HG03175 (cell line): ENCODE data around the gene GRIN2C.

ENCODE experiments used
- ATAC-seq: cut with Tn5 transposase; IDR thresholded peaks from one replicate; pipeline ENCODE4 v1.9.1; 2021; ENCODE audit warnings: mild to moderate bottlenecking, moderate library complexity; ENCODE audit not compliant: unreplicated experiment

Gene GRIN2C

DNA sequence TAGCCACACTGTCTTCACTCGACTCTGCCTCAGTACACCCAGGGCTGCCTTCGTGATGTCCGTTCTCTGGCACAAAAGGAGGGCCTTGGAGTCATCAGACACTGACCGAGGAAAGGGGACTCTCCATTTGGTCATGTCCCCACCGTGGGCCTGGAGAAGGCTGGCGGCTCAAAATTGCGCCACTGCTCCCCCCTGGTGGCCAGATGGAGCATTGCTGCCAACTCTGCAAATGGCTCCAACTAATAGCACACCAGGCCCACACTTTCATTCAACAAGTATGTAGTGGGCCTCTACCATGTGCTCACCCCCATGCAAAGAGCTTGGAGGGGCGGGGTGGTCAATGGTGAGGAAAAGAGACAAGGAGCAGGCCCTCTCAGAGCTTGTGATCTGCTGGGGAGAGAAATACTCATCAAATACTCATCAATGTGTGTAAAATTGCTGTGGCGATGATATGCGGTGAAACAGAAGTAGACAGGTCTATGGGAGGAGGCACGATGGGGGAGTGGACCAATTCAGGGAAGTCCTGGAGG is 5.2 kb upstream of the GRIN2C start:
- no peak for ATAC-seq

DNA sequence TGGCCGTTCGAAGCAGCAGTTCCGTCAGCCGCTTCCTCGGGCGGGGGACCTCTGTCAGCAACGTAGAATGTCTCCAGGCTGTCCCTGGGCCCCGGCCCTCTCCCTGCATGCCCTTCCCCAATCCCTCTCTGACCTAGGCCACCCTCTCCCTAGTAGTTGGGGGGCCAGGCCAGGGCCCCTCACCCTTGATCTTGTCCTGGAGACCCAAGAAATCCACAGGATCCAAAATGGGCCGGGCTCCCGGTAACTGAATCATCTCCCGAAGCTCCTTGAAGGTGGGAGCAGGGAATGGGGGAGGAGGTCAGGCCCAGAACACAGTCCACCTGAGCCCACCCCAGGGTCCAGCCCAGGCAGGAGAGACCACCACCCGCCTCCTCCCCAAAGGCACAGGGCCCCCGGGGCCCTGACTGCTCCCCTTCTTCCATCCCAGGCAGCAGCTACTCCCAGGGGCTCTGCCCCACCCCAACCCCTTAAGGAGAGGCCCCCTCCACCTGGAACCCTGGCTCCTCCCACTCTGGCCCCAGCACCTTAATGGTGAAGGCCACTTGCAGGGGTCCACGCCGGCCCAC is 4.7 kb upstream of the GRIN2C start:
- no peak for ATAC-seq

DNA sequence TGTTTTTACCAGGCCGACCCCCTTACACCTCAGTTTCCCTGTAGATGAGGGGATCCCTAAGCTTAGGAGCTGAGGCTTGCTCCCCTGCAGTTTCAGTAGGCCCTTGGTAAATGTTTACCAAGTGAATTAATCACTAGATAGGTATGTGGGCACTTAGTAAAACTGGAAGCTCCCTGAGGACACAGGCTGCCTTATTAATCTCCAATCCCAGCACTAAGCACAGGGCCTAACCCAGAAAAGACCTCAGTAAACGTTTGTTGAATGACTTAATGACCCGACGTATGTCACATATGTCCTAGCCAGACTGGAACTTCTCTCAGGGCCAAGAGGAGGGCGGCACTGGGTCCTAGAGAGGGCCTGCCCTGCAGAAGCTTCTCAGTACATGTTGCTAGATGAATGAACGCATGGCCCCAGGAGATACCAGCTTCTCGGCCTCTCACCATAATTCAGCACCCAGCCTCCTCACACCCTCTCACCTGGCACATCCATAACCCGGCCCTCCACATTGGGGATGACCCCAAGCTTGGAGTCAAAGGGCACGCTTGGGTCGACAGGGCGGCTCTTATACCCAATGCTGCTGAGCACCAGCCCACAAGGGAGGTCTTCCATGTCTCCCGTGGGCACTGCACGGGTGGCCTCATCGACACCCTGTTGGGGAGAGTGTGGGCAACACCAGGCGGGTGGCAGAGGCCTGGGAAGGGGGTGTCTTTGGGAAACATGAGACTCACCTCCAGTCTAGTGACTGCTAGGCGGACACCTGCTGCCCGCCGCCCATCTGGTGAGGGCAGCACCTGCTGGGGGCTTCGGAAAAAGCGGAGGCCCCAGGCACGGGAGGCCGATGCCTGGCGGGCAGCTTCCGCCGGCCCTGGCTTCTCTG is 4.0 kb upstream of the GRIN2C start:
- ATAC-seq: no peak

DNA sequence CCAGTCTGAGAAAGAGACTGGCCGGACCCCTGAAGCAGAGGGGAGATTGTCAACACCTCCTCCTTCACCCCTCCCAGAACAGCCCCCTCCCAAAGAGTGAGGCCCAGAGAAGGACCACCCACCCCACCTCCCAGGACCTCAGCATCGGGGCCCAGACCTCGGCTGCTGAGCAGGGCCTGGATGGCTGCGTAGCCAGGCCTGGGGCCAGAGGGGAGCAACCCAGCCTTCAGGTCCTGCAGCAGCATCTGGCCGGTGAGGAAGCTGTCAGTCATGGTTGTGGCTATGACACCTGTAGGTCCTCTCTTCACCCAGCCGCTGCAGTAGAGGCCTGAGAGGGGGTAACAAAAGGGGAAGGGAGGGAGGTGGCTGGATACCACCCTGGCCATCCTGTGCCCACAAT is 3.2 kb upstream of the GRIN2C start:
- ATAC-seq: no peak

DNA sequence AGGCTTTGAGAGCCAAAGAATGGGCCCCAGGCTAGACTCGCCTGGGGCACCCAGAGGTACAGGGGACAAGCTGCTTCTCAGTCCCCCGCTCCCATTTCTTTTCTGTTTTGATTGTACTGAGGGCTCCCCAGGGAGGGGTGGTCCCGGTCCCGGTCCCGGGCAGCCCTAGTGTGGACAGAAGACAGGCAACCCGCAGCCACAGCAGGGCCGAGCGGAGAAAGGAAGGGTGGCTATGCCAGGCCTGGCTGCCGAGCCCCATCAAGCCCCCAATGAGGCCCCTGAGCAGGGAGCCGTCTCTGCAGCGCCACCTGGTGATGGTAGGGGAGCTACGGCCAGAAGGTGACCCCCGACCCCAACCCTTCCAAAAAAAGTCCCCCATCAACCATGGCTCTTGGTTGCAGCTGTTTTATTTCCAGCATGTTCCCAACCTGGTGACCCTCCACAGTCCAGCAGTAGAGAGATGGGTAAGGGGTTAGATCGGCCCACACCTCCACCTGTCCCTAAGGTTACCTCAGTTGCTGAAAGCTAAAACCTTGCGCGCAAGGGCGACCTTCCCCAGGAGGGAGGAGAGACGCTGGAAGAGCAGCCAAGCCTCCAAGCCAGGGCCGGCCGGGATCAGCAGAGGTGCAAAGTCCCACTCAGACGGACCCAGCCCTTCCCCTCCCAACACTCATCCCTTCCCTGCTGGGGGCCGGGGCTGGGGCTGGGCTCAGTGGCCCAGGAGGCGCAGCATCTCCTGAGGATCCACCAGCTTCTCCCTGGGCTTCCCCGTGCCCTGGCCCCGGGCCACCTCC is 2.6 kb upstream of the GRIN2C start:
- ATAC-seq: no peak

DNA sequence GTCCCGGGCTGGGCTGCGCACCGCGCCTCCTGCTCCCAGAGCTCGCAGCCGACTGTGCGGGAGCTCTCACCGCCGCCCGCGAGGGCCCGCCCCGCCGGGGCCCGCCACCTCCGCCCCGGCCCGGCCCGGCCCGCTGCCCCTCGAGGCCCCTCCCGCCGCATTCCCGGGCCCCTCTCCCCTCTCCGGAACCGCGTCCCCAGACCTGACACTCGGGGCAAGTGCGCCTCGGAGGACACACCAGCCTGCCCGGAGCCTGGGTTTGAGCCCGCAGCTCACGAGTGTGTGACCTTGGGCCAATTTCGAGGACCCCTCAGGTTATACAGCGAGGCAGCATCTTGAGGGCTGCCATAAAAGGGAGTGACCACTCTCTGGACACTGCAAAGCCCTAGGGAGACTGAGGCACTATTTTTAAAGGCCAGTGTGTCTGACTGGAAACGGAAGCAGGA is 2.0 kb upstream of the GRIN2C start:
- no peak for ATAC-seq

DNA sequence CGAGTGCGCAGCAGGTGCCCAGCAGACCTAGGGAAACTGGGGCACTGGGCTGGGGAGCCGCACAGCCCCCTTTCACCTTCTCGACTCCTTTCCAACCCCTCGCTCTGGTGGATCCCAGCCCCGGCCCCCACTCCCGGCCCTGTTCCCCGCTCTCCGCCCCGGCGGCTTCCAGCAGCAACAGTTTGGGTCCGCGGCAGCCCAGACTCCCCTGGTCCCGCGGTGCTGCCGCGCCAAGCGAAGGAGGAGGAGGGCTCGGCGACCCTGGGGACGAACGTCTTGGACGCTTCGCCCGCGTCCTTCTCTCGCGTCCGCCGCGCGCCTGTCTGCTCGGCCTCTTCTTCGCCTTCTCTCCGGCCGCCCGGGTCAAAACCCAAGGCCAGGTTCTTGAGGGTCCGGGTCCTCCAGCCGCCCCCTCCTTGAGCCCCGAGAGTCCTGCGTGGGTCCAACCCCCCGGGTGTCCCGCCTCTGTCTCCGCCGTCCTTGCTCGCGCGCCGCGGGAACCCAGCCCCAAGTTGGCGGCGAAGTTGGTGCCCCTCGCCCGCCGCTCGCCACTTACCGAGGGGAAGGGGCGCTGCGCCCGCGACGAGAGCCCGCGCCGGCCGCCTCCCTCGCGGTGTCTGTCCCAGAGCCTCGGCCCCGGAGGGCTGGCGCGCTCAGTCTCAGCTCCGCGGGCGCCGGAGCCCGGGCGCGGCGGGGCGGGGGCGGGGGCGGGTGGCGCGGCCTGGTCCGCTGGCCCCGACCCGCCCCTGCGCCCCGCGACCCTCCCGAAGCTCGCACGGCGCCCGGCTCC is 1.4 kb upstream of the GRIN2C start:
- no peak for ATAC-seq

DNA sequence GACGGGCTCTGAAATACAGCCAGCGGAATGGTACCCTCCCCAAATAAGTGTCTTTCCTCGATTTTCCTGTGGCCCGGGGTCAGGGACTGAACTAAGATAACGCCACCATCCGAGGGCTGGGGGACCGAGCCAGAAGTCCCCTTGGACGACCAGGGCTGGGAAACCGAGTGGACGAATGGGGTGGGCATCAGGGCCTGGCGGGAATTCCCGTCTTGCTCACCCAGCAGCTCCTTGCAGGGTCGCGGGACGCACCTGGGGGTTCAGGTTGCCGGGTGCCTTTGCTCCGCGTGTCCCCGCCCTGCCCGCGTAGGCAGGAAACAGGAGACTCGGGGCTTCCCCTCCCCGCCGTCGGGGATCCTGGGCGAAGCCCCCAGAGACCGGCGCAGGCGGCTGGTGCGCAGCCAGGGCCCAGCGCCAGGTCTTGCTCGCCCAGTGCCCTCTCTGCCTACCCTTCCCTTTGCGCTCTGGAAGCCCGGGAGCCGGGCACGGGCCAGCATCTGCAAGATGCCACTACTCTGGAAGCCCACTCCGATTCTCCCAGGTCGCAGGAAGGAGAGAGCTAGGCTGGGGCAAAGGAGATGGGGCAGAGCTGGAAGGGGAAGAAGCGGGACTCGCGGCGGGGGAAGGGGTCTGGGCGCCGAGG is 665 bp upstream of the GRIN2C start:
- ATAC-seq: no peak

DNA sequence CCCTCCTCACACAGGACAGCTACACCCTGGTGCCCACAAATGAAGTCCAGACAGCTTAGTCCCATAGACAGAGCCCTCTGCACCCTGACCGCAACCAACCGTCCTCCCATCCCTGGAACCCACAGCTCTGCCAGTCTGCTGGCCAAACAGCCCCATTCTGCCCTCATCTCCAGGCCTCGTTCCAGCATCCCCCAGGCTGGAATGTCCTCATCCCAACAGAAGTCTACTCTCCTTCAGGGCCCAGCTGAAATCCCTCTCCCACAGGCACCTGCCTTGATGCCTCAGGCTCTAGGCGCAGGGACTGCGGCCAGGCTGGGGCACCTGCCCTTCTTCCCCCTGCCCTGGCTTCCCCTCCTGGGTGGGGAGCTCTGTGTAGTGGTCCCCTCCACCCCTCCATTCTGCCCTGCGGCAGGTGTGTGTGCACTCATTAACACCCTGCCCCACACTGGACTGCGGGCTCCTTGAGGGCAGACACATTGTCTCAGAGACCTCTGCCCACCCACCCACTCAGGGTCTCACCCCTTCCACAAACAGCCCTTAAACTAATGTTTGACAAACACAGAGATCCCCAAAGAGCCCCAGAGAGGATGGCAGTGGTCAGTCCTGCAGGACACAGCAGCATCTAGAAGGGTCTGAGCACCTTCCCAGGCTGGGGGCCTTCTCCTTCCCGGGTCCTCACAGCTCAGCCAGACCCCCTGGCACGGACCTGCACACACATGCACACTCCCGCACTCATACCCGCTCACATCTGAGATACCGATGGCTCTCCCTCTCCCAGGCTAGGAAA is 820 bp downstream of the GRIN2C start:
- no peak for ATAC-seq

DNA sequence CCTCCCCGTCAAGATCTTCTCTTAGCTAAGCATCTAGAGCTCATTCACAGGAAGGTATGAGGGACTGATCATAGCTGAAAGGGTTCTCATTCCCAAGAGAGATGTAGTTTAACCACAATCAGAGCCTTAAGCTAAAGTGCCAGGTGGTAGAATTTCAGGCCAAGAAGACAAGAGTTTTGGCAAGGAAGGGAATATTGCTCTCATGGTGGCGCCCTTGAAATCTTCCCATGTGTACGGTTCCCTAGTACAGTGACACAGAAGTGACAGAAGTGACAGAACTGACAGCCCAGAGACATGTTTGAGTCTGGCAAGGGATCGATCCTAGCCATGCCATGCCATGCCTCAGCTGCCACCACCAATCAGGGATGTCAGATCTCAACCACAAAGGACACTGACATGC is 2.5 kb downstream of the GRIN2C start:
- ATAC-seq: no peak

DNA sequence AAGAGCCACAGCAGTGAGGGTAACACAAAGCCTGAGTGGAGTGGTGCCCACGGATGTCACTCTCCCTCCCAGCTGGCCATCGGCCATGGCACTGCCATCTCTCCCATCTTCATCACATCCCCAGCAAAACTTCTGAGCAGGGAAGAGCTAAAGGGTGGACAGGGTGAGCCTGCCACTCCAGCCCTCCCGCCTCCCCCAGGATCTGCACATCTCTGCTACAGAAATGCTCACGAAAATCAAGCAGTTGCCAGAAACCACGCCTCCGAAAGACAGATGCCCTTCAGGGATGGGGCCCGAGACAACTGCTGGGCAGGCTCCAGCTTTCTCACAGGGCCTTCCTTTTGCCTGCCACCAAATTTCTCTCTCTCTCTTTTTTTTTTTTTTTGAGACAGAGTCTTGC is 3.6 kb downstream of the GRIN2C start:
- no peak for ATAC-seq

DNA sequence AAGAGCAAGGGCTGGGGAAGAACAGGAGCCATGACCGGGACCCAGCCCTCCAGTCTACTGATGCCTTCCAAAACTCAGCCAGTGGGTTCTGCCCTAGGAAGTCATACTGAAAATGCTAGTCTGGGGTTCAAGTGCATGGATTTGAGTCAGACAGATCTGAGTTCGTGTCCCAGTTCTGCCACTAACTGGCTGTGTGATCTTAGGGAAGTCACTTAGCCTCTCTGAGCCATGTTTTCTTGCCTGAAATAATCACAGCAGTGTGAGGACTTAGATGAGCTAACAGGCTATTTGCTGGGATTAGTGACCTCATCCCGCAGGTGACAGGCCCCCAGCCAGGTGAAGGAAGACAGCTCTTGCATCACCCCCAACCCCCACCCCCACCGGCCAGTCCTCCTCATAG is 4.4 kb downstream of the GRIN2C start:
- ATAC-seq: no peak

DNA sequence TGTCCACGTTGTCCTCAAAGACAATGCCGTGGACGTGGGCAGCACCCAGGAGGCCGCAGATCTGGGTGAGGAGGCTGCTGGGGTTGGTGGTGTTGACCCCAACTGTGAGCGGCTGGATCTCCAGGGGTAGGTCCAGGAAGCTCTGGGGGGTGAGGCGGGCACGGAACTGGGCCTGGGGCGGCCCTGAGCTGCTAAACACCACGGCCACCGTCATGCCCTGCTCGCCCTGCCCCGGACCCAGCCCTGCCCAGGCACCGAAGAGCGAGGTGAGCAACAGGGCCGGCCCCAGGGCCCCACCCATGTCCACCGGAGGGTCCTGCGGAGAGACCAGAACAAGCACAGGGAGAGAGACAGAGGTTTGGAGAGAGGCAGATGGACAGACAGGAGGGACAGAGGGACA is 4.9 kb downstream of the GRIN2C start:
- no peak for ATAC-seq

DNA sequence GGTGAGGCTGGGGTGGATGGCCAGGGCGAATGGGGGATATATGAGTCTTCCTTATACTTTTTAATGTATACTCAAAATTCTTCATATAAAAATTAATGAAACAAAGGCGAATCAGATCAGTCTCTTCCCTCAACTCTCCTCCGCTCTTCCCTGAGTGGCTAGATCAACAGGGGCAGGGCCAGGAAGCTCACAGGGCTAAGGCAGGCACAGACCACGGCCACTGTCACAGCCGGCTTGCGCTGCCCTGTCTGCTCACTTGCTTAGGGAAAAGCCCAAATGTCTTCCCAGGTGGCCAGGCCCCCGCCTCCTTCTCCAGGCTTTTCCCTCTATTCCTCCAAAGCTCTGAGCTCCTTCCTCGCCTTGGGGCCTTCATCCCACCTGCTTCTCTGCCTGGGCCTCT is 6.0 kb downstream of the GRIN2C start:
- no peak for ATAC-seq

DNA sequence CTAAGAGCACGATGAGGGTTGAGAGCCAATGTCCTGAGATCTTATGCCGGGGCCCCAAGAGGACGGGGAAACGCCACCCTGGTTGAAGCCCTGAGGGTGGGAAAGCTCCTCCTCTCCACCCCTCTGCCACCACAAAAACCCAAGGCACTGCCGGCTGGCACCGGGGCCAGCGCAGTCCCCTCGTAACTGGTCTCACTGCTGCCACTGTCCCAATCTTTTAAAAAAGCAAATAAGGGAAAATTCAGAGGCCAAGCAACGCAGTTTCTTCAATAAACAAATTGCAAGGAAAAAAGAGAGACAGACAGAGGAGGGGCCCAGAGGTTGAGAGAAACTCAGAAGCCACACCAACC is 6.7 kb downstream of the GRIN2C start:
- no peak for ATAC-seq

DNA sequence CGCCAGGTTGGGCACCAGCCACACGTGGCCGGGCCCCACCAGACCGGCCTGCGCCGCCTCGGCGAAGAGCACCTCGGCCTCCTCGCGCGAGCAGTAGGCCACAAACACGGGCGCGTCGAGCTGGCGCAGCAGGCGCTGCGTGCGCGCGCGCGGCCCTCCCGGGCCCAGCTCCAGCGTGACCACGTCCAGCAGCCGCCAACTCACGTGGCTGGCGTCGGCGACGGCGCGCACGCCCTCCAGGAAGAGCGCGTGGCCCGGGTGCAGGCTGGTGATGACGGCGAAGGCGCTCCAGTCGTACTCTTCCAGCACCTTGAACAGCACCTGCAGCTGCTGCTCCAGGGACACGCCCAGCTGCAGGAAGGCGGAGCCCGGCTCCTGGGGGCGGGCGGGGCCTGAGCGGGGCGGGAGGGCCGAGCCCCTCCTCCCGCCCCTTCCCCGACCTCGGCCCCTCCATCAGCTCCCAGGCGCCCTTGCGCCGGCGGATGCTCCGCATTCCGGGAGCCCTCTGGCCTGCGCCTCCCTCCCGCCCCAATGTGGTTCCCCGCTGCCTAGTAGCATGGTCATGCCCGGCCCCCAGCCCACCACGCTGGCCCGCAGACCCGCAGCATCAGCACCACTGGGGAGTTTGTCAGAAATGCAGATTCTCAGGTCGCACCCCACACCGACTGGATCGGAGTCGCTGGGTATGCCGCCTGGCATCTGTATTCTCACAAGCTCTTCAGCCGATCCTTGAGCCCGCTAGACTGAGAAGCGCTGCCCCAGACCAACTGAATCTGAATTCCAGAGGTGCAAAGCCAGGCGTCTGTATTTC is 7.2 kb downstream of the GRIN2C start:
- no peak for ATAC-seq

DNA sequence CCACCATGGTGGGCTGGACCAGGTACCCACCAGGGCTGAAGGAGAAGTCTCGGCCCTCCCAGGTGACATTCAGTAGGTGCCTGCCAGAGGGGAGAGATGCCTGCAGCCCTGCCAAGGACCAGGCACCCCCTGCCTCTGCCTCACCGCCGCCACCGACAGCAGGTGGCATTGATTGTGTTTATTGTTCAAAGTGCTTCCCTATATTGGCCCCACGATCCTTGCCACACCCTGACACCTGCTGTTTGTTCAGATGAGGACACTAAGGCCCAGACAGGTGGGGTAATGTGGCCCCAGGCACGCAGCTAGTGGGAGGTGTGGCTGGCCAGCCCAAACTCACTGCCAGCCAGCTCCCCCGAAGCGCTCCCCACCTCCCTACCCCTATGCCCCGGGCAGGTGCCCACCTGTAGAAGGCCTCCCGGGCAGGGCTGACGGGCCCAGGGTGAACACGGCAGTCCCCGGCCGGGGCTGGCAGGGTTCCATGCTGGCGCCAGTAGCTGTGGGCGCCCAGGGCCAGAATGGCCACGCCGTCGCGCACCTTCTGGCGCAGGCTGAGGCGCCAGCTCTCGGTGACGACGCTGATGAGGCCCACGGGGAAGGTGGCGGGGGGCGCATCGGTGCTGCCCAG is 8.0 kb downstream of the GRIN2C start:
- ATAC-seq: no peak

DNA sequence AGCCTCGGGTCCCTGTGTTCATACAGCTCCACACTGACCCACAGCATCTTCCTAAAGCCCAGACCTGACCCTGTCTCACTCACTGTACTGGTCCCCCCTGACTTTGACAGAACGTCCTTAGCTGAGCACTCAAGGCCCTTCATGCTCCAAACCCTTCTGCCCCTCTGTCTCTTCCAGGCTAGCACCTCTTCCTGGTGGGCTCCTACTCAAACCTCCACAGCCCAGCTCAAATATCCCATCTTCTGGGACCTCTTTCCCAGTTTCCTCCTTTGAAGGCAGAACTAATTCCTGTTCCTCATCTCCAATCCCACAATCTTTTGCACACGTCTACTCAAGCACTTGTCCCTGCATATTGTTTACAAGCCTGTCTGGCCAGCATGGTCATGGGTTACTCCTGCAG is 8.8 kb downstream of the GRIN2C start:
- ATAC-seq: no peak
